GM13976 (cell line): ENCODE data around the gene CDK11B.
"Not testable (repeated sequence)": the region's sequence is repeated elsewhere in the genome, so short reads cannot be mapped to it uniquely, and the experiment has no call there.

Experiments used
- DNase-seq: peaks from one replicate; pipeline ENCODE4 v3.0.0; 2012; ENCODE audit warnings: low spot score
- in situ Hi-C: fragments of 300-500 bp; cut with MboI; formaldehyde crosslinking; loops from one replicate; pipeline ENCODE4 v1.12.0; 2022; ENCODE audit warnings: low sequenced_read_pairs, mixed read lengths, inconsistent platforms; ENCODE audit not compliant: unreplicated experiment
- TF ChIP-seq, protein P1 (sequence below): IDR thresholded peaks from 2 replicates; pipeline ENCODE4 v1.5.1; 2012; ENCODE audit warnings: borderline replicate concordance, mild to moderate bottlenecking; ENCODE audit not compliant: insufficient read depth; ENCODE audit errors: extremely low read depth, missing control alignments, control extremely low read depth

Gene CDK11B

DNA sequence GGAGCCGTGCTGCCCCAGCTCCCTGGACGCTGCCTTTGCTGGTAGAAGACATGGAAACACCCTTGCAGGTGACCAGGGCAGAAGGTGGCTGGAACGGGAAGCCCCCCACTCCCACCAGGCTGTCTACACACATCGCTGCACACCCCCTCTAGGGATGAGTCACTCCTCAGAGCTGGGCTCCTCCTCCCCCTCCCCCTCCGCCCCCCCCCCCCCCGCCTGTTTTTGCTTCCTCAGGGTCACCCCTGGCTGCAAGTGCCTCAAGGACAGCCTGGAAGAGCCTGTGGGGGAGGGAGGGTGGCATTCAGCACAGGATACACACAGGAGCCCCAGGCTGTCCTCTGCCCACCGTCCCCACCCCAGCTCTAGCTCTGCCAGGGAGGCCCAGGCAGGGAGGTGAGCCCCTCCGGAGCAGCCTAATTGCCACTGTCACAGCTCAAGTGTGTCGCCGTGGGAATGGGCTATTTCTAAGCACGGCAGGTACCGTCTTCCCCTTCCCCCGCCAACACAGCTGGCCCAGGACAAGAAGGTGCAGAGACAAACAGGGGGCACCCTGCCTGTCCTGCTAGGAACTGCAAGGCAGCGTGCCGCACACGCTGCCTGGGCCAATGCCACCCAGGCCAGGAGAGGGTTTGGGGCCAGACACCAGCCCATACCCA, 61.4 kb downstream of the CDK11B start:
- in situ Hi-C loops = no loop called here
- DNase-seq = peak; percentile 76
- TF ChIP-seq, protein P1, sequence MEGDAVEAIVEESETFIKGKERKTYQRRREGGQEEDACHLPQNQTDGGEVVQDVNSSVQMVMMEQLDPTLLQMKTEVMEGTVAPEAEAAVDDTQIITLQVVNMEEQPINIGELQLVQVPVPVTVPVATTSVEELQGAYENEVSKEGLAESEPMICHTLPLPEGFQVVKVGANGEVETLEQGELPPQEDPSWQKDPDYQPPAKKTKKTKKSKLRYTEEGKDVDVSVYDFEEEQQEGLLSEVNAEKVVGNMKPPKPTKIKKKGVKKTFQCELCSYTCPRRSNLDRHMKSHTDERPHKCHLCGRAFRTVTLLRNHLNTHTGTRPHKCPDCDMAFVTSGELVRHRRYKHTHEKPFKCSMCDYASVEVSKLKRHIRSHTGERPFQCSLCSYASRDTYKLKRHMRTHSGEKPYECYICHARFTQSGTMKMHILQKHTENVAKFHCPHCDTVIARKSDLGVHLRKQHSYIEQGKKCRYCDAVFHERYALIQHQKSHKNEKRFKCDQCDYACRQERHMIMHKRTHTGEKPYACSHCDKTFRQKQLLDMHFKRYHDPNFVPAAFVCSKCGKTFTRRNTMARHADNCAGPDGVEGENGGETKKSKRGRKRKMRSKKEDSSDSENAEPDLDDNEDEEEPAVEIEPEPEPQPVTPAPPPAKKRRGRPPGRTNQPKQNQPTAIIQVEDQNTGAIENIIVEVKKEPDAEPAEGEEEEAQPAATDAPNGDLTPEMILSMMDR = peak; percentile 15

DNA sequence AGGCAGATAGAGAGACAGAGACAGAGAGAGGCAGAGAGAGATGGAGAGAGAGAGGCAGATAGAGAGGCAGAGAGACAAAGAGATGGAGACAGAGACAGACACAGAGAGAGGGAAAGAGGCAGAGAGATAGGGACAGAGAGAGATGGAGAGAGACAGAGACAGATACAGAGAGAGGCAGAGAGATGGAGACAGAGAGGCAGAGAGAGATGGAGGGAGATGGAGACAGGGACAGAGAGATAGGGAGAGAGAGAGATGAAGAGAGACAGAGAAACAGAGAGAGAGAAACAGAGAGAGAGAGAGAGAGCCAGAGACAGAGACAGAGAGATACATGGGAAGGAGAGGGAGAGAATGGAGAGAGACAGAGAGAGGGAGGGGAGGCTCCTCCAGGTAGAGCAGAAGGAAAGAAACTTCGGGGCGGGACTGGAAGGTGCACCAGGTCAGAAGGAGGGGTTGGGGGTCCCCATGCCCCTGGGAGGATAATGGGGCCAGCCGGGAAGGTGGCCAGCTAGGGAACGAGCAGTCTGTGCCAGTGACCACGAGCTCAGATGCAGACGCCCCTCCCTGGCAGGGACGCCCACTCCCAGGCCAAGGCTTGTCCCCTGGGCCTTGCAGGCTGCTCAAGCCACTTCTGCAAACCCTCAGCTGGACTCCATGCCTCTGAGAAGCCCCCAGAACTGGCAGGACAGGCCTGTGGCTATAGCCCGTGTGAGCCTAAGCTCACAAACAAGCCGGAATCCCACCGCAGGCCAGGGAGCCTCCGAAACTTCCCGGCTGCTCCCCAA, 62.1 kb downstream of the CDK11B start:
- DNase-seq = peak; percentile 61
- TF ChIP-seq, protein P1 = no peak
- in situ Hi-C loops = no loop called here

DNA sequence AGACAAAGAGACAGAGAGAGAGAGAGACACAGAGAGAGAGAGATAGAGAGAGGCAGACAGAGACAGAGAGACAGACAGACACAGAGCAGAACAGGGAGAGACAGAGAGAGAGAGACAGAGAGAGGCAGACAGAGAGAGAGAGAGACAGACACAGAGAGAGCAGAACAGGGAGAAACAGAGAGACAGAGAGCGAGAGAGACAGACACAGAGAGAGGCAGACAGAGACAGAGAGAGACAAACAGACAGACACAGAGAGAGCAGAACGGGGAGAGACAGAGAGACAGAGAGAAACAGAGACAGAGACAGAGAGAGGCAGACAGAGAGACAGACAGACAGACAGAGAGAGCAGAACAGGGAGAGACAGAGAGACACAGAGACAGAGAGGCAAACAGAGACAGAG, 63.5 kb downstream of the CDK11B start:
- DNase-seq, in situ Hi-C loops: not testable (repeated sequence)

DNA sequence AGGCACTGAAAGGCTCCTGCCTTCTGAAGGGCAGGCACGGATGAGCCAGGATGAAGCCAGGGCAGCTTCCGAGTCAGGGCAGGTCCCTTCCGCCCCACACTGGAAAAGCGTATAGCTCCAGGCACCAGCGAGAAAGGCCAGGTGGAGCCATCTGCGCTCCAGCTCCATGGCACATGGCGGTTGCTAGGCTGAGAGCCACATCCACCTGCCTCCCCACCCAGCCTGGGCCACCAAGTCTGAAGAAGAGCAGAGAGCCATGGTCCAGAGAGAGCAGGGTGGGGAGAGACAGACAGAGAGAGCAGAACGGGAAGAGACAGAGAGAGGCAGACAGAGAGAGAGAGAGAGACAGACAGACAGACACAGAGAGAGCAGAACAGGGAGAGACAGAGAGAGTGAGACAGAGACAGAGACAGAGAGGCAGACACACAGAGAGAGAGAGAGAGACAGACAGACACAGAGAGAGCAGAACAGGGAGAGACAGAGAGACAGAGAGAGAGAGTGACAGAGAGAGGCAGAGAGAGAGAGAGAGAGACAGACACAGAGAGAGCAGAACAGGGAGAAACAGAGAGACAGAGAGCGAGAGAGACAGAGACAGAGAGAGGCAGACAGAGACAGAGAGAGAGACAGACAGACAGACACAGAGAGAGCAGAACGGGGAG, 64.1 kb downstream of the CDK11B start:
- TF ChIP-seq, protein P1 = no peak
- no peak for DNase-seq
- in situ Hi-C loops = no loop called here

DNA sequence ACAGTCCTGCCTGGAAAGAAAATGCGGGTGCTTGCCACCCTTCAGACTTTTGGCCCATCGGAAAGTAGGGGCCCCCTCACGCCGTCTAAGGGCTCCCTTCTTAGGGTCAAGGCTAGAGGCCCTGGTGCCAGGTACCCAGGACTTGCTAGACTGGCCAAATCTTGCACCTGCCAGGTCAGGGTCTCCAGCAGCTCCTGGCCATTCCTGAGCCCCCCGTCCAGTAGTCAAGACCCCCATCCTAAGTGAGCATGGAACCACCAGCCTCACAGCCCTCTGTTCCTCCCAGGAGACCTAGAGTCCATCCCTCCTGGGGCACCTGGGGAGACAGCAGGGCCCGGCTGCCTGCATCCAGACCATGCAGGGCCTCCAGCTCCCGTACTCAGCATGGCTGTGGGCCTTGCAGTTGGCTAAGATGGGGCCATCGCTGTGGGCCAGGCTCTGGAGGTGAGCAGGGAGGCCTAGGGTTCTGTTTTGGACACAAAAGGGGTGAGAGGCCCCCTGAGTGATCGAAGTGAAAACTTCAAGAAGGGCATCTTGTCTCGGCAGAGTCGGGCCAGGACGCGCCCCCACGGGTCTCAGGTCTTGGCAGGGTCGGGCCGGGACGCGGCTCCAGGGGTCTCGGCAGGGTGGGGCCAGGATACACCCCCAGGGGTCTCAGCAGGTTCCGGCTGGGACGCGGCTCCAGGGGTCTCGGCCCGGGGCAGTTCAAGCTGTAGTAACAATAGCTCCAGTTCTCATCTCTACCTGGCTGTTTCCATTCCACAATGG, 64.8 kb downstream of the CDK11B start:
- TF ChIP-seq, protein P1 = no peak
- no peak for DNase-seq
- in situ Hi-C loops = no loop called here

DNA sequence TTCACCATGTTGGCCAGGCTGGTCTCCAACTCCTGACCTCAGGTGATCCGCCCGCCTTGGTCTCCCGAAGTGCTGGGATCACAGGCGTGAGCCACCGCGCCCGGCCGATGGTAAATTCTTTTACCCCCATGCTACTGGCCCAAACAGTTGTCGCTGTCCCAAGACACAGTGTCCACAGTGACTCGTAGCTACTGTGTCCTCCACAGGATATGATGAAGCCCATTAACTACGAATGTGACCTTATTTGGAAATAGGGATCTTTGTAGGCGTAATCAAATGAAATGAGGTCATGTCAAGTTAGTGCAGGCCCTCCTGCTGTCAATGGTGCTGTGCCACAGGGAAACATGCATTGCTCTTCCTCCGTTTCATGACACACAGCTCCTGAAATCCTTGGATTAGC, 67.4 kb downstream of the CDK11B start:
- in situ Hi-C loops = no loop called here
- TF ChIP-seq, protein P1 = no peak
- no peak for DNase-seq
